ENCODE data around the gene EIF5AL1.

Gene EIF5AL1

DNA sequence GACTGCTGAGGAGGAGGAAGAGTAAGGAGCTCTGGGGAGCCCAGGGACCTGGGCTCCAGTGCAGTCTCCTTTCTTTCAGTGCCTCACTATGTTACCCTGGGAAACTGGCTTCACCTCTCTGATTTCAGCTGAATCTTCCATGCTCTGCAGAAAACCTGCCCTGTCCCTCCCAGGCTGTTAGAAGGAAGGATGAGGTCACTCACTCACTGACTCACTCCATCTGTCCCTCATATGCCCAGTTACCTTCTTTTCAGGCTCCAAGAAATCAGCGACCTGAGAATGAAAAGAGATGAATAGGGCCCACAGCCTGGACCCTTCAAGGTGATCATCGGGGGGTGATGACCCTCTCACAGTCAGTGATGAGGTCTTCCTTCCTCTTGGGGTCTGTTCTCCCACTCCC is 47.4 kb downstream of the EIF5AL1 start:
- Histone ChIP-seq H3K4me2 (ENCODE audit: low read length) (no peak overlapping the region), H3K4me1 (ENCODE audit: control insufficient read depth in 1 of 2, insufficient read depth in 2 of 2, low read length in 2 of 2) (no peaks in the 10 kb centered on the region), H3K27me3 (ENCODE audit: insufficient read depth, low read length) (no peaks in the 10 kb centered on the region), H2BK120ac (ENCODE audit: insufficient read depth, low read length, poor library complexity) (no peak overlapping the region), H2AFZ (ENCODE audit: insufficient read depth, low read length, poor library complexity) (no peak overlapping the region), H3K36me3 (ENCODE audit: control insufficient read depth in 1 of 2, insufficient read depth in 2 of 2, low read length in 2 of 2) (no peaks in the 10 kb centered on the region), H2BK5ac (ENCODE audit: low read depth, low read length, poor library complexity) (no peak overlapping the region), H3K4me3 (ENCODE audit: low read depth, low read length) (no peak overlapping the region), H3K9me3 (ENCODE audit: insufficient read depth, low read depth, low read length) (peaks cover 1% of the 10 kb centered on the region), H4K12ac (ENCODE audit: low read depth, low read length) (no peak overlapping the region), H4K91ac (ENCODE audit: low read depth, low read length) (no peak overlapping the region), H3K14ac (ENCODE audit: low read length) (no peak overlapping the region), H3K79me1 (ENCODE audit: low read length) (no peaks in the 10 kb centered on the region), H3K79me2 (ENCODE audit: control insufficient read depth, insufficient read depth, low read length, poor library complexity) (no peaks in the 10 kb centered on the region), H3K23ac (ENCODE audit: low read length) (no peak overlapping the region), H3K18ac (ENCODE audit: low read length) (no peak overlapping the region), H3K9ac (ENCODE audit: low read length) (no peak overlapping the region), H3K4ac (ENCODE audit: low read depth, low read length) (no peak overlapping the region), H3K27ac (ENCODE audit: low read depth, low read length) (no peak overlapping the region), H2BK12ac (ENCODE audit: low read length) (no peak overlapping the region), H2AK5ac (ENCODE audit: low read length) (no peak overlapping the region), H4K8ac (ENCODE audit: low read depth, low read length) (no peak overlapping the region)
- no CpG with 5 or more reads among the region's 2 CpGs for WGBS (ENCODE audit: extremely low coverage, insufficient coverage, insufficient read length)
- DNase-seq = peak in 1 of 2 donors; percentile 18

DNA sequence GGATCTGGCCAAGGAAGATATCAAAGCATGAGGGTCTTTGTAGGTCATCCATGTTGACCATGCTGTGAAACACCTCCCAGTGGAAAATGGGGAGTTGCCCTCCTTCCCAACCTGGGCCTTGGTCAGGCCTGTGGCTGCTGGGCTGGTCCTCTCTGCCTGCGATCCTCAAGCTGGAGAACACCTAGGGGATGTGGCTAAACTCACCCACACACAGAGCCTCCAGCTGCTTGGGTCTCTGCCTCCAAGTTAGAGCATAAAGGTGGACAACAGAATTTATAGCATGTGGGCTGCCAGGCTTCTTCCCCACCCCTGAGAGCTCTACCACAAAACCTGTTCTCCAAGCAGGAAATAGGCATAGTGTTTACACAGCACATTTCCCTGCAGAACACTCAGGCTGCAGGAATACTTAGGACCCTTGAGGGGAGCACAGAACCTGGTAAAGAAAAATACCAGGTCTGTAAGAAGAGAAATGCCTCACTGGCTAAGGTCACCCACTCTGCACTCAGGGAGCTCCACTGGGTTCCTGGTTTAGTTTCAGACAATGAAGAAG is 47.9 kb downstream of the EIF5AL1 start, which contains the start of gene SFTPA2:
Gene SFTPA2, minus strand, starts transcription at position 248 of the 550 bp plus-strand sequence. CDS start 924 bp downstream, outside the sequence.
- Histone ChIP-seq H3K4me2 (ENCODE audit: low read length) (no peak within 1 kb of the TSS), H3K36me3 (ENCODE audit: control insufficient read depth in 1 of 2, insufficient read depth in 2 of 2, low read length in 2 of 2) (no peaks in the 10 kb centered on the region), H2BK12ac (ENCODE audit: low read length) (no peak within 1 kb of the TSS), H3K18ac (ENCODE audit: low read length) (no peak within 1 kb of the TSS), H4K91ac (ENCODE audit: low read depth, low read length) (no peak within 1 kb of the TSS), H2AFZ (ENCODE audit: insufficient read depth, low read length, poor library complexity) (no peak within 1 kb of the TSS), H3K4me3 (ENCODE audit: low read depth, low read length) (no peak within 1 kb of the TSS), H4K12ac (ENCODE audit: low read depth, low read length) (no peak within 1 kb of the TSS), H3K27ac (ENCODE audit: low read depth, low read length) (no peak within 1 kb of the TSS), H3K14ac (ENCODE audit: low read length) (no peak within 1 kb of the TSS), H2AK5ac (ENCODE audit: low read length) (no peak within 1 kb of the TSS), H2BK120ac (ENCODE audit: insufficient read depth, low read length, poor library complexity) (no peak within 1 kb of the TSS), H4K8ac (ENCODE audit: low read depth, low read length) (no peak within 1 kb of the TSS), H3K79me2 (ENCODE audit: control insufficient read depth, insufficient read depth, low read length, poor library complexity) (no peaks in the 10 kb centered on the region), H3K4me1 (ENCODE audit: control insufficient read depth in 1 of 2, insufficient read depth in 2 of 2, low read length in 2 of 2) (no peaks in the 10 kb centered on the region), H3K23ac (ENCODE audit: low read length) (no peak within 1 kb of the TSS), H3K4ac (ENCODE audit: low read depth, low read length) (no peak within 1 kb of the TSS), H3K79me1 (ENCODE audit: low read length) (no peaks in the 10 kb centered on the region), H2BK5ac (ENCODE audit: low read depth, low read length, poor library complexity) (no peak within 1 kb of the TSS), H3K9ac (ENCODE audit: low read length) (no peak within 1 kb of the TSS), H3K27me3 (ENCODE audit: insufficient read depth, low read length) (no peaks in the 10 kb centered on the region), H3K9me3 (ENCODE audit: insufficient read depth, low read depth, low read length) (peaks cover 1% of the 10 kb centered on the region)
- no peak for DNase-seq
- WGBS (ENCODE audit: extremely low coverage, insufficient coverage, insufficient read length) = no CpG with 5 or more reads among the region's 1 CpG

DNA sequence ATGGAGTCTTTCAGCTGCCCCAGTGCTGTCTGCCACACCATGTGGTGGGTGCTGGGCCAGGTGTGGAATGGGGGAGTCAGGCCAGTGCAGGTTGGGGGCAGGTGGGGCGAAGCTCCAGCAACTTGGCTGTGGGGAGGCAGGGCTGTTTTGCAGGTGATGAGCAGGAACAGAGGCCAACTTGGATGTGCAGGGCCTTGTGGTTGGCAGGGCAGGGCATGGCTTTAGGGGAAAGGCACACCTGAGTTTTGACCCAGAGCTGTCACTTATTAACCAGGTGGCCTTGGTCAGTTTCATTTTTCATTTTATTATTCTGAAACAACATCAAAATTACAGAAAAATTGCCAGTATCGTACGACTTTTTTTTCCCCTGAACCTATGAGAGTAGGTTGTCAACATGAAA is 48.9 kb downstream of the EIF5AL1 start:
- Histone ChIP-seq H2AFZ (ENCODE audit: insufficient read depth, low read length, poor library complexity) (no peak overlapping the region), H4K8ac (ENCODE audit: low read depth, low read length) (no peak overlapping the region), H4K12ac (ENCODE audit: low read depth, low read length) (no peak overlapping the region), H3K18ac (ENCODE audit: low read length) (no peak overlapping the region), H3K4ac (ENCODE audit: low read depth, low read length) (no peak overlapping the region), H3K9me3 (ENCODE audit: insufficient read depth, low read depth, low read length) (peaks cover 1% of the 10 kb centered on the region), H4K91ac (ENCODE audit: low read depth, low read length) (no peak overlapping the region), H2BK120ac (ENCODE audit: insufficient read depth, low read length, poor library complexity) (no peak overlapping the region), H3K4me1 (ENCODE audit: control insufficient read depth in 1 of 2, insufficient read depth in 2 of 2, low read length in 2 of 2) (no peaks in the 10 kb centered on the region), H3K9ac (ENCODE audit: low read length) (no peak overlapping the region), H3K79me1 (ENCODE audit: low read length) (no peaks in the 10 kb centered on the region), H3K36me3 (ENCODE audit: control insufficient read depth in 1 of 2, insufficient read depth in 2 of 2, low read length in 2 of 2) (no peaks in the 10 kb centered on the region), H3K23ac (ENCODE audit: low read length) (no peak overlapping the region), H3K27me3 (ENCODE audit: insufficient read depth, low read length) (no peaks in the 10 kb centered on the region), H3K79me2 (ENCODE audit: control insufficient read depth, insufficient read depth, low read length, poor library complexity) (no peaks in the 10 kb centered on the region), H3K14ac (ENCODE audit: low read length) (no peak overlapping the region), H2BK12ac (ENCODE audit: low read length) (no peak overlapping the region), H2BK5ac (ENCODE audit: low read depth, low read length, poor library complexity) (no peak overlapping the region), H3K4me2 (ENCODE audit: low read length) (no peak overlapping the region), H3K4me3 (ENCODE audit: low read depth, low read length) (no peak overlapping the region), H2AK5ac (ENCODE audit: low read length) (no peak overlapping the region), H3K27ac (ENCODE audit: low read depth, low read length) (no peak overlapping the region)
- no peak for DNase-seq
- no CpG with 5 or more reads among the region's 3 CpGs for WGBS (ENCODE audit: extremely low coverage, insufficient coverage, insufficient read length)

DNA sequence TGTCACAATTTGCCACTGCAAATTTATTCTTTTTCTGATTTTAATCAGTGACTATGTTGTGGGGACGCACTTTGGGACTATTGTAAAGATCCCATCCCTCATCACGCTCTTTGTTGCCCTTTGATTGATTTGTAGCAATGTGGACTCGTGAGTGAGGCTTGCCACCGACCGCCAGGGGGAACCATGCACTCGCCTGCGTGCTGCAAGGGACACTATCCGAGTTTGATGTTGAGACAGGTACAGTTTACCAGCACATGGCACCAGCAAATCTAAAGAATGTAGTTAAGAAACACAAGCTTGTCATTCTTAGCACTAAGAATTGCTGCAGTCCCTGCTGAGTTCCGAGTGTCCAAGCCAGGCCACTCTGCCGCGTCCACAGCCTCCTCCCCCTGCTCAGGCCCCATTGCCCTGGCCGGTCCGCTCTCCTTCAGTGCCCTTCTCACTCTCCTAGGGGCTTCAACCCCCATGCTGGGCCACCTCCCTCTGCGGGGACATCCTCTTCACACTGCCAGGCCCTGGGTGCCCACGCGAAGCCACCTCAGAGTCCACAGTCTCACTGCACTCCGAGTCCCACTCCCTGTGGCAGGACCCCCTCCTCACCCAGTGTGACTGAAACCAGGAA is 49.9 kb downstream of the EIF5AL1 start:
- H3K18ac ChIP-seq (ENCODE audit: low read length) = no peak overlapping the region
- H2AFZ ChIP-seq (ENCODE audit: insufficient read depth, low read length, poor library complexity) = no peak overlapping the region
- no peak overlapping the region for H4K8ac ChIP-seq (ENCODE audit: low read depth, low read length)
- H3K23ac ChIP-seq (ENCODE audit: low read length) = no peak overlapping the region
- H3K4ac ChIP-seq (ENCODE audit: low read depth, low read length) = no peak overlapping the region
- H3K9ac ChIP-seq (ENCODE audit: low read length) = no peak overlapping the region
- no peak overlapping the region for H4K12ac ChIP-seq (ENCODE audit: low read depth, low read length)
- H3K4me1 ChIP-seq (ENCODE audit: control insufficient read depth in 1 of 2, insufficient read depth in 2 of 2, low read length in 2 of 2) = no peaks in the 10 kb centered on the region
- H2BK12ac ChIP-seq (ENCODE audit: low read length) = no peak overlapping the region
- H3K14ac ChIP-seq (ENCODE audit: low read length) = no peak overlapping the region
- H3K4me3 ChIP-seq (ENCODE audit: low read depth, low read length) = no peak overlapping the region
- H2BK120ac ChIP-seq (ENCODE audit: insufficient read depth, low read length, poor library complexity) = no peak overlapping the region
- no peaks in the 10 kb centered on the region for H3K79me1 ChIP-seq (ENCODE audit: low read length)
- H3K9me3 ChIP-seq (ENCODE audit: insufficient read depth, low read depth, low read length) = peaks cover 1% of the 10 kb centered on the region
- no peak overlapping the region for H3K27ac ChIP-seq (ENCODE audit: low read depth, low read length)
- H2BK5ac ChIP-seq (ENCODE audit: low read depth, low read length, poor library complexity) = no peak overlapping the region
- WGBS (ENCODE audit: extremely low coverage, insufficient coverage, insufficient read length) = no CpG with 5 or more reads among the region's 17 CpGs
- no peak overlapping the region for H4K91ac ChIP-seq (ENCODE audit: low read depth, low read length)
- H3K27me3 ChIP-seq (ENCODE audit: insufficient read depth, low read length) = no peaks in the 10 kb centered on the region
- H3K36me3 ChIP-seq (ENCODE audit: control insufficient read depth in 1 of 2, insufficient read depth in 2 of 2, low read length in 2 of 2) = no peaks in the 10 kb centered on the region
- no peak overlapping the region for H3K4me2 ChIP-seq (ENCODE audit: low read length)
- no peak overlapping the region for H2AK5ac ChIP-seq (ENCODE audit: low read length)
- DNase-seq = peak; percentile 64 to 88
- no peaks in the 10 kb centered on the region for H3K79me2 ChIP-seq (ENCODE audit: control insufficient read depth, insufficient read depth, low read length, poor library complexity)
